GM23338 (cell line): ENCODE data around the gene ZBTB20. TPM values are rescaled to one million over a fixed set of nuclear protein-coding genes. Genes with fewer than 3 reads are reported as not detected.
A peak's percentile ranks its signal among the peaks of the same experiment; 100 is the strongest.

ENCODE experiments used
- ATAC-seq: fragments of 200-7000 bp; cut with Tn5 transposase; 3 replicates; pipeline ENCODE4 v1.9.1; 2020
- DNase-seq: peaks from one replicate; pipeline ENCODE4 v3.0.0-alpha.2; 2015; ENCODE audit warnings: low spot score
- H2AFZ ChIP-seq: fragments of 200-600 bp; sonication (generic); 2 replicates; pipeline ENCODE4 v1.8.0; 2016; ENCODE audit warnings: antibody characterized with exemption, mild to moderate bottlenecking, moderate library complexity
- H3F3A ChIP-seq: fragments of 200-600 bp; sonication (generic); replicated peaks from 2 replicates; pipeline ENCODE4 v1.8.0; 2017; ENCODE audit warnings: antibody characterized with exemption, mixed run types, low read depth
- H3K27ac ChIP-seq: fragments of 200-600 bp; sonication (generic); 2 replicates; pipeline ENCODE4 v1.6.1; 2016; ENCODE audit warnings: low read depth
- H3K27me3 ChIP-seq: fragments of 200-600 bp; sonication (generic); 2 replicates; pipeline ENCODE4 v1.8.0; 2016; ENCODE audit warnings: mild to moderate bottlenecking, mixed run types, moderate library complexity; ENCODE audit not compliant: insufficient read depth
- H3K36me3 ChIP-seq: fragments of 200-600 bp; sonication (generic); 2 replicates; pipeline ENCODE4 v1.8.0; 2016; ENCODE audit warnings: mild to moderate bottlenecking; ENCODE audit not compliant: insufficient read depth
- H3K4me1 ChIP-seq: fragments of 200-600 bp; sonication (generic); 2 replicates; pipeline ENCODE4 v1.8.0; 2016; ENCODE audit warnings: mild to moderate bottlenecking, moderate library complexity; ENCODE audit not compliant: insufficient read depth
- H3K4me2 ChIP-seq: fragments of 200-600 bp; sonication (generic); 2 replicates; pipeline ENCODE4 v1.7.1; 2017; ENCODE audit warnings: mixed run types
- H3K4me3 ChIP-seq: fragments of 200-600 bp; sonication (generic); 2 replicates; pipeline ENCODE4 v1.6.1; 2016; ENCODE audit warnings: mixed run types
- H3K79me2 ChIP-seq: fragments of 200-600 bp; sonication (generic); replicated peaks from 2 replicates; pipeline ENCODE4 v1.8.0; 2017; ENCODE audit warnings: mild to moderate bottlenecking; ENCODE audit not compliant: insufficient read depth
- H3K9me2 ChIP-seq: fragments of 200-600 bp; sonication (generic); 2 replicates; pipeline ENCODE4 v1.8.0; 2017; ENCODE audit not compliant: insufficient read depth
- H4K20me1 ChIP-seq: fragments of 200-600 bp; sonication (generic); replicated peaks from 2 replicates; pipeline ENCODE4 v1.8.0; 2017; ENCODE audit warnings: mild to moderate bottlenecking; ENCODE audit not compliant: insufficient read depth
- H3K27ac Mint-ChIP-seq: 2 replicates; pipeline ENCODE4 v1.8.0; 2020; ENCODE audit warnings: inconsistent platforms, mild to moderate bottlenecking, moderate library complexity, mixed read lengths
- H3K27me3 Mint-ChIP-seq: 3 replicates; pipeline ENCODE4 v1.8.0; 2022; ENCODE audit warnings: low read depth, mild to moderate bottlenecking, moderate library complexity, mixed read lengths, inconsistent platforms; ENCODE audit not compliant: insufficient read depth, poor library complexity
- H3K36me3 Mint-ChIP-seq: 3 replicates; pipeline ENCODE4 v1.8.0; 2021; ENCODE audit warnings: low read depth, mild to moderate bottlenecking, inconsistent platforms, moderate library complexity, mixed read lengths
- H3K4me1 Mint-ChIP-seq: 3 replicates; pipeline ENCODE4 v1.8.0; 2020; ENCODE audit warnings: mild to moderate bottlenecking, inconsistent platforms, mixed read lengths
- H3K4me3 Mint-ChIP-seq: 3 replicates; pipeline ENCODE4 v1.8.0; 2021; ENCODE audit warnings: moderate library complexity, mild to moderate bottlenecking, inconsistent platforms, mixed read lengths
- H3K9me3 Mint-ChIP-seq: 3 replicates; pipeline ENCODE4 v1.8.0; 2020; ENCODE audit warnings: moderate library complexity, mild to moderate bottlenecking, inconsistent platforms, mixed read lengths
- CREB1 ChIP-seq: fragments of 250-450 bp; sonication (Bioruptor Pico); IDR thresholded peaks from 2 replicates; pipeline ENCODE4 v1.5.0; 2020; ENCODE audit warnings: low read depth, mild to moderate bottlenecking, moderate library complexity
- EZH2 ChIP-seq: fragments of 200-600 bp; sonication (generic); IDR thresholded peaks from one replicate; pipeline ENCODE4 v1.8.0; 2017; ENCODE audit warnings: antibody characterized with exemption, mild to moderate bottlenecking, low read depth; ENCODE audit not compliant: unreplicated experiment
- EZH2phosphoT487 ChIP-seq: fragments of 200-600 bp; sonication (generic); IDR thresholded peaks from one replicate; pipeline ENCODE4 v1.8.1; 2018; ENCODE audit warnings: antibody characterized with exemption; ENCODE audit not compliant: unreplicated experiment
- ZNF114 ChIP-seq: fragments of 250-450 bp; sonication (Bioruptor Pico); IDR thresholded peaks from 2 replicates; pipeline ENCODE4 v1.5.0; 2020; ENCODE audit warnings: mild to moderate bottlenecking, moderate library complexity
- ZNF331 ChIP-seq: fragments of 250-450 bp; sonication (Bioruptor Pico); IDR thresholded peaks from 2 replicates; pipeline ENCODE4 v1.5.0; 2020; ENCODE audit warnings: low read depth, mild to moderate bottlenecking, moderate library complexity
- polyA plus RNA-seq: library from polyadenylated mRNA; unstranded; fragments of >200 nt; fragmentation: Nextera tagmentation; extraction: Ambion mirVana; gene quantifications from 2 replicates; pipeline ENCODE4 v1.2.1, GENCODE V29; 2016
- total RNA-seq: library from RNA; depleted of rRNA; stranded (reverse); fragments of >200 nt; shearing (Covaris generic); gene quantifications from 2 replicates; pipeline ENCODE4 v1.2.3, GENCODE V29; 2014
- TF ChIP-seq, protein P1 (sequence below), 2 experiments: fragments of 200-600 bp in 1 of 2; sonication (generic) in 1 of 2; conservative IDR thresholded peaks; 2 replicates each; pipeline versions ENCODE4 v1.5.1 to v1.6.1; 2016 to 2017; ENCODE audit warnings: antibody characterized with exemption in 2 of 2, low read depth in 2 of 2, mild to moderate bottlenecking in 2 of 2, moderate library complexity in 1 of 2
- TF ChIP-seq, protein P2 (sequence below): IDR thresholded peaks from one replicate; pipeline ENCODE4 v1.6.1; 2018; ENCODE audit warnings: antibody characterized with exemption; ENCODE audit not compliant: unreplicated experiment

ZBTB20 gene
- total and polyA plus RNA-seq, 2 experiments from 2014 or later: 2.0 to 3.3 TPM

DNA sequence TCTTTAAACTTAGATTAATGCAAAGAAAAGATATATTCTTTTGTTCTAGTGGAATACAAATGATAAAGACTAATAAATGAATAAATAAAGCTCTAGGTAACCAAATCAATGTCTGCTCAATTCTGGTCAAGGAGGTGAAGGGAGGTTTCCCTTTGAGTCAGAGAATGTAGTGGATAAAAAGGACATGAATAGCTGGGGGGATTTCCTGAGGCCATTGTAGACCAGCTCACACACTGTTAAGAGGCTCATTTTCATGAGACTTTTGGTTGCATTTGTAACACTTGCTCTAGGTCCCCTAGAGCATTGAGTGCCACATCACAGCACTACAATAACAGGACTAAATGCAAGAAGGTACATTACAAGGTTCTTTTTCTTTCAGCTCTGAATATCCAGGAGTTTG lies 682.5 kb downstream of the ZBTB20 start:
- no peaks in the 10 kb centered on the region for H3F3A ChIP-seq
- H3K4me1 Mint-ChIP-seq: peaks cover 10% of the 10 kb centered on the region; the same call in 2 of the 3 replicates
- H3K9me2 ChIP-seq: no peaks in the 10 kb centered on the region
- H3K27me3 ChIP-seq: no peaks in the 10 kb centered on the region
- no peak overlapping the region for H3K4me3 Mint-ChIP-seq
- peaks cover 7% of the 10 kb centered on the region; the same call in 1 of the 2 replicates for H3K4me1 ChIP-seq
- no peaks in the 10 kb centered on the region for H3K27me3 Mint-ChIP-seq
- H3K4me2 ChIP-seq: no peak overlapping the region
- no peaks in the 10 kb centered on the region for H3K79me2 ChIP-seq
- DNase-seq: peak; percentile 19
- ATAC-seq: peak; percentile 70
- H3K4me3 ChIP-seq: no peak overlapping the region
- H3K27ac ChIP-seq: no peak overlapping the region
- TF ChIP-seq CREB1 (no peak), EZH2phosphoT487 (no peak), ZNF114 (no peak)
- TF ChIP-seq, protein P1, sequence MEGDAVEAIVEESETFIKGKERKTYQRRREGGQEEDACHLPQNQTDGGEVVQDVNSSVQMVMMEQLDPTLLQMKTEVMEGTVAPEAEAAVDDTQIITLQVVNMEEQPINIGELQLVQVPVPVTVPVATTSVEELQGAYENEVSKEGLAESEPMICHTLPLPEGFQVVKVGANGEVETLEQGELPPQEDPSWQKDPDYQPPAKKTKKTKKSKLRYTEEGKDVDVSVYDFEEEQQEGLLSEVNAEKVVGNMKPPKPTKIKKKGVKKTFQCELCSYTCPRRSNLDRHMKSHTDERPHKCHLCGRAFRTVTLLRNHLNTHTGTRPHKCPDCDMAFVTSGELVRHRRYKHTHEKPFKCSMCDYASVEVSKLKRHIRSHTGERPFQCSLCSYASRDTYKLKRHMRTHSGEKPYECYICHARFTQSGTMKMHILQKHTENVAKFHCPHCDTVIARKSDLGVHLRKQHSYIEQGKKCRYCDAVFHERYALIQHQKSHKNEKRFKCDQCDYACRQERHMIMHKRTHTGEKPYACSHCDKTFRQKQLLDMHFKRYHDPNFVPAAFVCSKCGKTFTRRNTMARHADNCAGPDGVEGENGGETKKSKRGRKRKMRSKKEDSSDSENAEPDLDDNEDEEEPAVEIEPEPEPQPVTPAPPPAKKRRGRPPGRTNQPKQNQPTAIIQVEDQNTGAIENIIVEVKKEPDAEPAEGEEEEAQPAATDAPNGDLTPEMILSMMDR (conservative IDR thresholded peaks at IDR 0.05; ENCODE audit: low read depth in 2 of 2): no peak
- no peaks in the 10 kb centered on the region for H3K36me3 ChIP-seq
- H3K9me3 Mint-ChIP-seq: no peaks in the 10 kb centered on the region
- no peak overlapping the region for H2AFZ ChIP-seq
- no peaks in the 10 kb centered on the region for H3K36me3 Mint-ChIP-seq
- no peaks in the 10 kb centered on the region for H4K20me1 ChIP-seq
- H3K27ac Mint-ChIP-seq: peak overlapping the region; percentile 80

DNA sequence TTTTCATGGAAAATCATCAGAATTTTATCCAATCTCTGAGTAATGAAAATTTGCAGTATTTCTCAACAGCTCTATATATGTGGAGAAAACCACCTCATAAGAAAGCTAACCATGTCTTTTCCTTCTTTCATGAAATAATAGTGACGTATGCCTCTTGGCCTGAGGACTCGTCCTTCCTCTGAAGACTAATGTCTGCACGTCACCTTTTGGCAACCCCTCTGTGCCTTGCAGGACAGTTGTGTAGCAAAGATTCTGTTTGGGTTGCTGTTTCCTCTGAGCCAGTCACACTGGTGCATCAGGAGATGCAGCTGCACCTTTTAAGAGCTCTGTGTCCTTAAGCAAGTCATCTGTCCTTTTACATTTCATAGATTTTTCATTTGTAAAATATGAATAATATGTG lies 684.3 kb downstream of the ZBTB20 start:
- no peaks in the 10 kb centered on the region for H3K27me3 Mint-ChIP-seq
- H3K9me3 Mint-ChIP-seq: no peaks in the 10 kb centered on the region
- no peak overlapping the region for H3K4me3 Mint-ChIP-seq
- H3K4me3 ChIP-seq: no peak overlapping the region
- H3K27me3 ChIP-seq: no peaks in the 10 kb centered on the region
- H4K20me1 ChIP-seq: no peaks in the 10 kb centered on the region
- ATAC-seq: no peak
- H3K4me2 ChIP-seq: no peak overlapping the region
- no peak for DNase-seq
- H3K36me3 Mint-ChIP-seq: no peaks in the 10 kb centered on the region
- no peak overlapping the region for H3K27ac ChIP-seq
- H3K4me1 ChIP-seq: peaks cover 7% of the 10 kb centered on the region; the same call in 1 of the 2 replicates
- peaks cover 10% of the 10 kb centered on the region; the same call in 2 of the 3 replicates for H3K4me1 Mint-ChIP-seq
- no peaks in the 10 kb centered on the region for H3K36me3 ChIP-seq
- no peak overlapping the region for H2AFZ ChIP-seq
- no peaks in the 10 kb centered on the region for H3F3A ChIP-seq
- no peak overlapping the region for H3K27ac Mint-ChIP-seq
- H3K79me2 ChIP-seq: no peaks in the 10 kb centered on the region
- no peaks in the 10 kb centered on the region for H3K9me2 ChIP-seq
- TF ChIP-seq CREB1 (no peak), EZH2 (no peak), ZNF331 (CRISPR knock-in tag) (no peak)
- TF ChIP-seq, protein P2, sequence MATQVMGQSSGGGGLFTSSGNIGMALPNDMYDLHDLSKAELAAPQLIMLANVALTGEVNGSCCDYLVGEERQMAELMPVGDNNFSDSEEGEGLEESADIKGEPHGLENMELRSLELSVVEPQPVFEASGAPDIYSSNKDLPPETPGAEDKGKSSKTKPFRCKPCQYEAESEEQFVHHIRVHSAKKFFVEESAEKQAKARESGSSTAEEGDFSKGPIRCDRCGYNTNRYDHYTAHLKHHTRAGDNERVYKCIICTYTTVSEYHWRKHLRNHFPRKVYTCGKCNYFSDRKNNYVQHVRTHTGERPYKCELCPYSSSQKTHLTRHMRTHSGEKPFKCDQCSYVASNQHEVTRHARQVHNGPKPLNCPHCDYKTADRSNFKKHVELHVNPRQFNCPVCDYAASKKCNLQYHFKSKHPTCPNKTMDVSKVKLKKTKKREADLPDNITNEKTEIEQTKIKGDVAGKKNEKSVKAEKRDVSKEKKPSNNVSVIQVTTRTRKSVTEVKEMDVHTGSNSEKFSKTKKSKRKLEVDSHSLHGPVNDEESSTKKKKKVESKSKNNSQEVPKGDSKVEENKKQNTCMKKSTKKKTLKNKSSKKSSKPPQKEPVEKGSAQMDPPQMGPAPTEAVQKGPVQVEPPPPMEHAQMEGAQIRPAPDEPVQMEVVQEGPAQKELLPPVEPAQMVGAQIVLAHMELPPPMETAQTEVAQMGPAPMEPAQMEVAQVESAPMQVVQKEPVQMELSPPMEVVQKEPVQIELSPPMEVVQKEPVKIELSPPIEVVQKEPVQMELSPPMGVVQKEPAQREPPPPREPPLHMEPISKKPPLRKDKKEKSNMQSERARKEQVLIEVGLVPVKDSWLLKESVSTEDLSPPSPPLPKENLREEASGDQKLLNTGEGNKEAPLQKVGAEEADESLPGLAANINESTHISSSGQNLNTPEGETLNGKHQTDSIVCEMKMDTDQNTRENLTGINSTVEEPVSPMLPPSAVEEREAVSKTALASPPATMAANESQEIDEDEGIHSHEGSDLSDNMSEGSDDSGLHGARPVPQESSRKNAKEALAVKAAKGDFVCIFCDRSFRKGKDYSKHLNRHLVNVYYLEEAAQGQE: no peak
- TF ChIP-seq, protein P1 (conservative IDR thresholded peaks at IDR 0.05; ENCODE audit: low read depth in 2 of 2): no peak
